HL-60 (cell line): ENCODE data around the gene EYA2.

Source experiments
- GABPA ChIP-seq: IDR thresholded peaks from 2 replicates; pipeline ENCODE4 v1.6.1; 2012; ENCODE audit warnings: low read depth
- POLR2AphosphoS5 ChIP-seq: IDR thresholded peaks from 2 replicates; pipeline ENCODE4 v1.6.1; 2012; ENCODE audit warnings: low read depth
- TF ChIP-seq, protein P1 (sequence below): IDR thresholded peaks from one replicate; pipeline ENCODE4 v1.5.1; 2011; ENCODE audit warnings: low read length, control low read depth, inconsistent platforms; ENCODE audit not compliant: insufficient read depth

DNA sequence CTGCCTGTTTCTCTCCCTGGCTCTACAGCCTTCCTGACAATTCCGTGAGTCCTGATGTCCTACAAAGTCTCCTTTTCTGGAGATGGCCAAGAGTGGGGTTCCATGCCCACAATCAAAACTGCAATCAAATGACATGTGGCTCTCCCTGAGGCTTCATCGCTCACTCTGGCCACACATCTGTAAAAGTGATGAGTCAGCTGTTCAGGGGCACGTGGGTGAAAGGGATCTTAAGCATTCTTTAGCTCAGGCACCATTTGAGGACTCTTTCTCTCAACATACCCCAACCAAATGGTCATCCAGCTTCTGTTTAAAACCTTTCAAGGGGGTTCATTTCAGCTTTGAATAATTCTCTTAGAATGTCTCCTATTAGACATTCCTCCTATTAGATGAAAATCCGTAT is 42.3 kb upstream of the EYA2 start:
- TF ChIP-seq, protein P1, sequence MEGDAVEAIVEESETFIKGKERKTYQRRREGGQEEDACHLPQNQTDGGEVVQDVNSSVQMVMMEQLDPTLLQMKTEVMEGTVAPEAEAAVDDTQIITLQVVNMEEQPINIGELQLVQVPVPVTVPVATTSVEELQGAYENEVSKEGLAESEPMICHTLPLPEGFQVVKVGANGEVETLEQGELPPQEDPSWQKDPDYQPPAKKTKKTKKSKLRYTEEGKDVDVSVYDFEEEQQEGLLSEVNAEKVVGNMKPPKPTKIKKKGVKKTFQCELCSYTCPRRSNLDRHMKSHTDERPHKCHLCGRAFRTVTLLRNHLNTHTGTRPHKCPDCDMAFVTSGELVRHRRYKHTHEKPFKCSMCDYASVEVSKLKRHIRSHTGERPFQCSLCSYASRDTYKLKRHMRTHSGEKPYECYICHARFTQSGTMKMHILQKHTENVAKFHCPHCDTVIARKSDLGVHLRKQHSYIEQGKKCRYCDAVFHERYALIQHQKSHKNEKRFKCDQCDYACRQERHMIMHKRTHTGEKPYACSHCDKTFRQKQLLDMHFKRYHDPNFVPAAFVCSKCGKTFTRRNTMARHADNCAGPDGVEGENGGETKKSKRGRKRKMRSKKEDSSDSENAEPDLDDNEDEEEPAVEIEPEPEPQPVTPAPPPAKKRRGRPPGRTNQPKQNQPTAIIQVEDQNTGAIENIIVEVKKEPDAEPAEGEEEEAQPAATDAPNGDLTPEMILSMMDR = no peak
- TF ChIP-seq GABPA (no peak), POLR2AphosphoS5 (no peak)
